Measurements from ENCODE around the gene SHC3. TPM values are rescaled to one million over a fixed set of nuclear protein-coding genes. Genes with fewer than 3 reads are reported as not detected.
A peak's percentile ranks its signal among the peaks of the same experiment; 100 is the strongest.

The SHC3 gene
- polyA plus RNA-seq, 1 donor from 2014 or later = not detected

DNA sequence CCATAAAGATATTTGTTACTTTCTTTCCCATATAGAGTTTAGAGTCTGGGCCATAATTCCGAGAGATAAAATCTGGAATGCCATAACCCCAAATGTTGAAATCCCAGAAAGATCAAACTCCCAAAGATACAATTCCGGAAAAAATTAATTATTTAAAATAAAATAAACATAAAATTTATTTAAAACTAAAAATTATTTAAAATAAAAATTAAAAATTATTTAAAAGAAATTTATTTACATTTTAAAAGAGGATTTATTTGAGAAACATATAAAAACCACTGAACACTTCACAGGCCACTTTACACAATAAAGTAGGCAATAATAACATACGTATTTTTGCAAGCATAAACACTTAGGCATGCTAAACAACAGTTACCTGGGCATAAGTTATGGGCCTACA lies 57.9 kb downstream of the SHC3 start:
- H3K4me1 Mint-ChIP-seq = no peaks in the 10 kb centered on the region
- H3K27me3 Mint-ChIP-seq = peaks cover 7% of the 10 kb centered on the region
- H3K27ac Mint-ChIP-seq = no peak overlapping the region
- H3K36me3 Mint-ChIP-seq = peaks cover 1% of the 10 kb centered on the region
- no peak overlapping the region for H3K4me3 Mint-ChIP-seq
- peaks cover 2 to 33% (median 11%) of the 10 kb centered on the region in 3 donors for H3K9me3 Mint-ChIP-seq

DNA sequence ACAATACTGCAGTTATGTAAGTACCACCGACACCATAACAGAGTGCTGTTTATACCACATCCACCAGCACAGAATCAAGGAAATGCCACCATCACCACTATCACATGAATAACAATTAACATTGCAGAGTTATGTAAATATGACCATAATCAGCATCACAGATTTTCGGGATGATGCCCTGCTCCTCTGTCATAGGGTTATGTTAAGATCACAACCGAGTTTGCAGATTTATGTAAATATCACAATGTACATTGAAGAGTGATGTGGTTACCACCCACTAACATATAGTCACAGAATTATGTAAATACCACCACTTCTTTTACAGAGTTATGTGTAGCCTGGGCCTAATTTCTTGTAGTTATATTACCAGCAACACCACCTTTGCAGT lies 61.8 kb downstream of the SHC3 start:
- Mint-ChIP-seq H3K36me3 (peaks cover 1% of the 10 kb centered on the region), H3K4me1 (no peaks in the 10 kb centered on the region), H3K27me3 (peaks cover 7% of the 10 kb centered on the region), H3K9me3 (peaks cover 2 to 26% (median 12%) of the 10 kb centered on the region in 3 donors), H3K27ac (peak overlapping the region in 1 of 3 donors; percentile 42), H3K4me3 (no peak overlapping the region)

DNA sequence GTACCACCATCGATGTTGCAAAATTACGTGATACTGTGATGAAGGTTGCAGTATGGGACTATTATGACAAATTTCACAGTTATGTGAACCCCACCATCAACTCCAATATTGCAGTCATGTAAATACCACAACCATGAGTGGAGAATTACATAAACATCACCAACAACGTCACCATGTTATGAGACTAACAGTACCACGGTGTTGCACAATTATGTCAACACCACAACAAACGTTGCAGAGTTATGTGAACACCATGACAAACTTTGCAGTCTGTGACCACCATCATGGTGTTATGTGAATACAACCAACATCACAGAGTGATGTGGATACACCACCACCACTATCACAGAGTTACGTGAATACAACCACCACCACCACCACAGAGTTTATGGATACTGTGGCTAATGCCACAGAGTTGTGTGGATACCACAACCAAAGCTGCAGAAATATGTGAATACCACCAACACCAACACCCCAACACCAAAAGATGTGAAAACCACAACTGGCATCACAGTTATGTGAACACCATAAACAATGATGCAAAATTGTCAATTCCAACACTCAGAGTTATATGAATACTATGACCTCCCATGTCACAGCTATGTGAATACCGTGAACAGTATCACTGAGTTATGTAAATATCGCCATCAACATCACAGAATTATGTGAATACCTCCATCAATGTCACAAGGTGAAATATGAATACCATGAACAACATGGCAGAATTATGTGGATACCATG lies 62.4 kb downstream of the SHC3 start:
- no peak overlapping the region for H3K4me3 Mint-ChIP-seq
- H3K4me1 Mint-ChIP-seq = no peaks in the 10 kb centered on the region
- H3K9me3 Mint-ChIP-seq = peaks cover 2 to 26% (median 12%) of the 10 kb centered on the region in 3 donors
- H3K27ac Mint-ChIP-seq = no peak overlapping the region
- H3K27me3 Mint-ChIP-seq = peaks cover 7% of the 10 kb centered on the region
- H3K36me3 Mint-ChIP-seq = peaks cover 1% of the 10 kb centered on the region

DNA sequence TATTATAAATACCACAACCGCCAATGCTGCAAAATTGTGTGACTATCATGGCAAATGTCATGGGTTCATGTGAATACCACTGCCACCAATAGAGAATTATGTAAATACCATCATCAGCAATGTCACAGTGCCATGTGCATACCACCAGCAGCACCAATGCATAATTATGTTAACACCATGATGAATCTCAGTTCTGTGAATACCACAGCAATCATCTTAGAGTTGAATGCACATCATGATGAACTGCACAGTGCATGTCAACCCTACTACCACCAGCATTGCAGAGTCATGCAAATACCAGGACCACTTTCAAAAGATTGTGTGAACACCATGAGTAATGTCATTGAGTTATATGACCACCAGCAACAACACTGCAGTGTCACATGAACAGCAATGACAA lies 63.2 kb downstream of the SHC3 start:
- no peak overlapping the region for H3K4me3 Mint-ChIP-seq

DNA sequence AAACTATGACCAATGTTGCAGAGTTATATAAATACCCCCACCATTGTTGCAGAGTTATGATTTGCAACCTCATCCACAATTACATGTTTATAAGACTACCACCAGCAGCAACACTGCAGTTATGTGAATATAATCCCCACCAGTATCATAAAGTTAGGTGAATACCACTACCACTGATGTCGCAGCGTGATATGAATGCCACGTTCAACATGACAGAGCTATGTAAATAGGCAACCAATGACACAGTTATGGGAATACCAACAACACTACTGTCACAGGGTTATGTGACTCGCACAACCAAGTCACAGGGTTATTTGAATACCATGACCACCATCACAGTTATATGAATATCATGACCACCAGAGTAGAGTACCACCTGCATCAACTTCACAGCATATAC lies 63.9 kb downstream of the SHC3 start:
- peaks cover 1% of the 10 kb centered on the region for H3K36me3 Mint-ChIP-seq
- H3K9me3 Mint-ChIP-seq = peaks cover 2 to 21% (median 10%) of the 10 kb centered on the region in 3 donors
- H3K27me3 Mint-ChIP-seq = peaks cover 3% of the 10 kb centered on the region
- no peaks in the 10 kb centered on the region for H3K4me1 Mint-ChIP-seq
- H3K27ac Mint-ChIP-seq = no peak overlapping the region
- H3K4me3 Mint-ChIP-seq = no peak overlapping the region

More for the DNA sequence above, 63.2 kb downstream of the SHC3 start:
- Mint-ChIP-seq H3K27me3 (peaks cover 4% of the 10 kb centered on the region), H3K4me1 (no peaks in the 10 kb centered on the region), H3K27ac (no peak overlapping the region), H3K36me3 (peaks cover 1% of the 10 kb centered on the region), H3K9me3 (peaks cover 2 to 23% (median 10%) of the 10 kb centered on the region in 3 donors)

DNA sequence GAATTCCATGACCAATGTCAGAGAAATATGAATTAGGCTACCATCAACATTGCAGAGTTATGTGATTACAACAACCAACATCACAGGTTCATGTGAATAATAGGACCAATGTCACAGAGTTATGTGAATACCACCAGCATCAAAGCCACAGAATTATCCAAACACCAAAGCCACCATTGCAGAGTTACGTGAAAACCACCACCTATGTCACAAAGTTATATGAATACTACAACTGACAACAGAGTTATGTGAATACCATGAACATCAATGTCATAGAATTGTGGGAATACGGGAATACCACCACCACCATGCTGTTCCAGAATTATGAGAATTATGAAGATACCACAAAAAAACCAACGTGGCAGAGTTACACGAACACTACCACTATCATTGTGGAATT lies 64.8 kb downstream of the SHC3 start:
- no peak overlapping the region for H3K4me3 Mint-ChIP-seq
- H3K27ac Mint-ChIP-seq = no peak overlapping the region
- no peaks in the 10 kb centered on the region for H3K4me1 Mint-ChIP-seq
- H3K9me3 Mint-ChIP-seq = peaks cover 2 to 15% (median 11%) of the 10 kb centered on the region in 3 donors
- H3K27me3 Mint-ChIP-seq = peaks cover 2% of the 10 kb centered on the region
- H3K36me3 Mint-ChIP-seq = peaks cover 1% of the 10 kb centered on the region

DNA sequence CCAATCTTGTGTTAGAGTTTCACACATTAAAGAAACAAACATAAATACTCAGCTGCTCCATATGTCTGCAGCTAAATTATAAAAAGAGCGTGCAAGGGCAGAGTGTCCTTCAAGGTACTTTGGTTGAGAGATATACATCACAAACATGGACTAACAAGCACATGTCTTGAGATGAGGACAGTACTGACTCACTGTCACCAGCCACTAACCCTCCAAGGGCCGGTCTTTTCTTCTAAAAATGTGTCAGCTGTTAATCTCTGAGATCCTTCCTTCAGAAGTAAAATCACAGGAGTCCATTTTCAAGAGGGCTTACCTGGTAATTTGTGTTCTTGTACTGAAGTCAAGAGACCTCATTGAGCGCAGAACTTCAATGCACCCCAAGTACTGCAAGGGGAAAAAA lies 66.4 kb downstream of the SHC3 start:
- Mint-ChIP-seq H3K4me3 (no peak overlapping the region), H3K4me1 (no peaks in the 10 kb centered on the region), H3K27ac (no peak overlapping the region), H3K9me3 (peaks cover 0 to 11% (median 6%) of the 10 kb centered on the region in 3 donors), H3K36me3 (peaks cover 1% of the 10 kb centered on the region), H3K27me3 (no peaks in the 10 kb centered on the region)

DNA sequence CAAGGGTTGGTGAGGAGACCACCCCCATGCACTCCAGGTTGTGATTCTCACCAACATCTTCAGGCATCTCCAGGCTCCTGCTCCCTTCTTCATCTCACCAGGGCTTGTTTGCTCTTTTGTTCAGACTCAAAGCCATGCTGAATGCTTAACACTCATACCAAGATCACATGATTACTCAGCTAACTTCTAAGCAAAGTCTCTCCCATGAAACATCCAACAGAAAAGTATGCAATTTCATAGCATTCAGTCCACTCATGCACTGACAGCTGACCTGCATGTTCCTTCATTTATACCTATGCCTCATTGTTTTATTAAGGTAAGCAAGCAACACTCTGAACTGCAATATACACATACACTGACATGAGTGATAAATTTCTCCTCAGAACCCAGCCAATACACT lies 69.0 kb downstream of the SHC3 start:
- H3K27me3 Mint-ChIP-seq = peaks cover 1% of the 10 kb centered on the region
- no peaks in the 10 kb centered on the region for H3K36me3 Mint-ChIP-seq
- no peak overlapping the region for H3K27ac Mint-ChIP-seq
- no peaks in the 10 kb centered on the region for H3K4me1 Mint-ChIP-seq
- H3K4me3 Mint-ChIP-seq = no peak overlapping the region
- H3K9me3 Mint-ChIP-seq = peaks cover 0 to 2% (median 0%) of the 10 kb centered on the region in 3 donors

DNA sequence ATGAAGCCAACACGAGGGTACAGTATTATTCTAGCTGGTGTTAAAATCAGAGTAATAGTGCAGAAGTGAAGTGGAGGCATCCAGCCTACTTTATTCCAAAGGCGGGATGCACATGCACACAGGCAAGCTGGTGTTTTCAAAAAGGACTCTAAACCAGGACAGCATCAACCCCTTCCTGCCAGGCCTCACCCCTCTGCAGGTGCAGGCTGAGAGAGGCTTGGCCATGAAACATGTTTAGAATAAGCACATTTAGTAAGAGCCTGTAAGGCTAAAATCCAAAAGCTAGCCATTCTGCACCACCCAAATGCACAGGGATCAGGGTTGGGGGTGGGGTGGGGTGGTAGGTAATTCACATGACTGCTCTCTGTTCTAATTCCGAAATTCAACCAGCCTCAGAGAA lies 71.2 kb downstream of the SHC3 start:
- Mint-ChIP-seq H3K9me3 (peaks cover 0 to 5% (median 0%) of the 10 kb centered on the region in 3 donors), H3K4me1 (no peaks in the 10 kb centered on the region), H3K36me3 (no peaks in the 10 kb centered on the region), H3K27me3 (peaks cover 1% of the 10 kb centered on the region), H3K27ac (no peak overlapping the region), H3K4me3 (no peak overlapping the region)

DNA sequence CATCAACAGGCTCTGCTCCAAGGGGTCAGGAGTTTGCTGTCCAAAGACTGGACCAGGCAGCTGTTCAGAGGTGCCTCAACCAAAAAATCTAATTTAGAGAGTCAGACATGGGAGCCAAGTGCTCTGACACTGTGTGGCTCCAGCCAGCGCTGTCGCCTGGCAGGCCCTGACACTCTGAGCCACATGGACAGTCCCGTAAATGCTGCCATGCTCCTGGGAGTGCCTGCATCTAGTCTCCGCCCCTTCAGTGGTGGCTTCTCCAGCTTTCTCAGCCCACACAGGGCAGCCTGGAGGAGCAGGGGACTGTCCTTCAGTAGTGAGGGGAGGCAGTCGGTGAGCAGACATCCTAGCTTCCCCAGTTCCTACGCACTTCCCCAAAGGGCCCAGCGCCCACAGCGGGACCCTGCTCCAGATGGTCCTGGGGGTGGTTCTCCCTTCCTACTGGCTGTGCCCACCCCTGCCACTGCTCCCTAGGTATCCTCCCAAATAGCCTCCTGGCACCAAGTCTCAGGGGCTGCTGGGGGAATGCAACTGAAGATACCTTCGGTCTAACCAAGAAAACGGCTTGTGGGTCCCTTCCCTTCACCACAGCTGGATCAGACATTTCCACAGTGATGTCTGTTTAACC lies 72.3 kb downstream of the SHC3 start:
- Mint-ChIP-seq H3K4me3 (no peak overlapping the region), H3K9me3 (peaks cover 0 to 5% (median 0%) of the 10 kb centered on the region in 3 donors), H3K27me3 (peaks cover 1% of the 10 kb centered on the region), H3K4me1 (no peaks in the 10 kb centered on the region), H3K36me3 (no peaks in the 10 kb centered on the region), H3K27ac (no peak overlapping the region)

DNA sequence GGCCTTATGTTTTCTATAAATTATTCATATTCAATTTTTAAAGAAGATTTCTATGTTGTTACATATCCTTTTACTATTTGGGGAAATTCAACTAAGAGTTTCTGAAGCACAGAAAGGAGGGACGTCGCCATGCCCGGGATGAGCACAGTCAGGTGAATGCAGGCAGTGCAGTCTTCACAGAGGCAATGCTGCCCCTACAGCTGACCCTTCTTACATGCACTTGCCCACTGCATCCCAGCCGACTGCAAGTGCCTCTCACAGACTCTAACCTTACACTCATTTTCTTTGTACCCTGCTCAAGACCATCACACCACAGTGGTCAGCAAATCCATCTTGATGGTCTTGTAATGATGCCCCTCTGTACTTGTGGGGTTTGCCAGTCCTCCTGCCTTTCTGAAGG lies 73.8 kb downstream of the SHC3 start:
- H3K36me3 Mint-ChIP-seq = no peaks in the 10 kb centered on the region
- no peak overlapping the region for H3K4me3 Mint-ChIP-seq
- peaks cover 0 to 5% (median 0%) of the 10 kb centered on the region in 3 donors for H3K9me3 Mint-ChIP-seq
- no peak overlapping the region for H3K27ac Mint-ChIP-seq
- peaks cover 1% of the 10 kb centered on the region for H3K27me3 Mint-ChIP-seq
- H3K4me1 Mint-ChIP-seq = no peaks in the 10 kb centered on the region

DNA sequence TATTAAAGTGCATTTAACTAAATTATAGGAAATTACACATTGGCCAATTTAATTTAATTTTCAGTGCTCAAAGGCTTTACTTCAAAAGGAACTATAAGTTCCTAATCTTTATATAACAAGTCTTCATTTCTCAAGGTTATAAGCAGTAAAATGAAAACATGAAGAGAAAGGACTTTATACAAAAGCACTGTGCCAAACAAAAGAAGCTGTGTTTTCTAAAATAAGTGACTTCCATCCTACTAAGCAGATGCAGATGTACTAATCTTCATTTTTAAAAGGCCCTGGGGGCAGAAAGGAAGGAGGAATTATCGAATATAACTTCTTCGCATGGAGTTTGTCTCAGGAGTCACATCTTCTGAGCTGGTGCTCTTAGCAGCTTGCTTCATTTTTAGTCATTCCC lies 81.4 kb downstream of the SHC3 start:
- H3K27ac Mint-ChIP-seq = no peak overlapping the region
- no peaks in the 10 kb centered on the region for H3K36me3 Mint-ChIP-seq
- H3K4me1 Mint-ChIP-seq = no peaks in the 10 kb centered on the region
- no peak overlapping the region for H3K4me3 Mint-ChIP-seq
- H3K9me3 Mint-ChIP-seq = peaks cover 0 to 3% (median 2%) of the 10 kb centered on the region in 3 donors
- H3K27me3 Mint-ChIP-seq = peaks cover 1% of the 10 kb centered on the region

DNA sequence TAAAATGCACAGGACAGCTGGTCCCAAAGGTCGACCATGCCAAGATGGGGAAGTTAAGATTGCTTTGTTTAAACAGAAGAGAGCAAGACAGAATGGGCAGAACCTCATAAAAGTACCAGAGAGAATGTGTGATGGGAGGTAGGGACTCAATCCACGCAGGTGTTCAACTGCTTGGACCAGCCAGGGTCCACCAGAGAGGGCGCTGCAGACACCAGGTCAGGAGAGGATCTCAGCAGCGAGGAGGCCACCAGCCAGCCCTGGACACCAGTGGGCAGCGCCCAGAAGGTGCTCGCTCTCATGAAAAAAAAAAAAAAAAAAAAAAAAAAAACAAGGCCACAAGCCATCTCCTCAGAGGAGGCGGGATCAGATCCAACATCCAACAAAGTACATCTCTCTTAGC lies 81.8 kb downstream of the SHC3 start:
- Mint-ChIP-seq H3K36me3 (no peaks in the 10 kb centered on the region), H3K4me3 (no peak overlapping the region), H3K9me3 (peaks cover 0 to 3% (median 2%) of the 10 kb centered on the region in 3 donors), H3K27ac (no peak overlapping the region), H3K27me3 (peaks cover 1% of the 10 kb centered on the region), H3K4me1 (no peaks in the 10 kb centered on the region)

DNA sequence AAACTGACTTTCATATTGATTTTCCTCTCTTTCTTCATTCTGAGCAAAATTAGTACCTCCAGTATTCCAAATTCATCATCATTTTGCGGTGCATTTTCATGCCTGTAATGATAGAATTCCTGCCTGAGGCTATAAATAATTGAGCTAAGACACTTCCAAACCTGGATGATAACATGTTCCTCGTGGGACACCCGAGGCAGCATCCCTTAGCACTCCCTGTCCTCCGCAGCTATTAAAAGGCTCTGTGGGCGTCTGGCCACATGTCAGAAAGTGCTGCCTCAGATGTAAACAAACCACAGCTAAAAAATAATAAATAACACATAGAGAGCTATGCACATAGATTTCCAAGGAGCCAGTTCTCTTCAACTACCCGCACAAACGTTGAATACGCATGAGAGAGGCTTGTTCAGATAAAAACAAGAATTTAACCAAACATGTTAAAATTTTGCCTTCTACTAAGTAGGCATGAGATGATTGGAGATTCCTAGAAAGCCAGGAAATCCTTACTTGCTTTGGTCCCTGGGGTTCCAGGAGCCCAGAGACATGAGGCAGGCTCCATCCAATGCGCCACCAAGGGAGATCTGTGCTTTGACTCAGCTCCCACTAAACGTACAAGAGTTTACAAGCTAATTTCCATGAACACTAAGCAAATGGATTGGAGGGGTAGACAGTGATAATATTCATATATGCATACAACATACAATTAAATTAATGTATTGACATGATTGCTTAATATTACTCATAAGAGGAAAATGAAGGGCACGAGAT lies 82.7 kb downstream of the SHC3 start:
- no peak overlapping the region for H3K4me3 Mint-ChIP-seq
- H3K27ac Mint-ChIP-seq = no peak overlapping the region
- H3K9me3 Mint-ChIP-seq = peaks cover 0 to 3% (median 2%) of the 10 kb centered on the region in 3 donors
- no peaks in the 10 kb centered on the region for H3K36me3 Mint-ChIP-seq
- no peaks in the 10 kb centered on the region for H3K4me1 Mint-ChIP-seq
- peaks cover 1% of the 10 kb centered on the region for H3K27me3 Mint-ChIP-seq
